GM12892 (cell line): ENCODE results near the gene PSMA8.
A peak's percentile ranks its signal among the peaks of the same experiment; 100 is the strongest.
"Not testable (repeated sequence)": the region's sequence is repeated elsewhere in the genome, so short reads cannot be mapped to it uniquely, and the experiment has no call there.

Experiments used
- DNase-seq: peaks from one replicate; pipeline ENCODE4 v3.0.0; 2011; ENCODE audit not compliant: insufficient read length
- FAIRE-seq: peaks from 2 replicates; lab custom pipeline; 2011; peaks lifted over from hg19 to GRCh38; lab: Jason Lieb, UNC
- POLR2A ChIP-seq: IDR thresholded peaks from 2 replicates; pipeline ENCODE4 v1.6.1; 2011; ENCODE audit warnings: low read depth, low read length, control low read depth
- POLR2AphosphoS5 ChIP-seq: IDR thresholded peaks from 2 replicates; pipeline ENCODE4 v1.6.1; 2011; ENCODE audit warnings: low read depth, low read length, control low read depth
- TAF1 ChIP-seq: IDR thresholded peaks from 2 replicates; pipeline ENCODE4 v1.6.1; 2011; ENCODE audit warnings: low read depth, mild to moderate bottlenecking, control low read depth, low read length, borderline replicate concordance

Gene PSMA8

DNA sequence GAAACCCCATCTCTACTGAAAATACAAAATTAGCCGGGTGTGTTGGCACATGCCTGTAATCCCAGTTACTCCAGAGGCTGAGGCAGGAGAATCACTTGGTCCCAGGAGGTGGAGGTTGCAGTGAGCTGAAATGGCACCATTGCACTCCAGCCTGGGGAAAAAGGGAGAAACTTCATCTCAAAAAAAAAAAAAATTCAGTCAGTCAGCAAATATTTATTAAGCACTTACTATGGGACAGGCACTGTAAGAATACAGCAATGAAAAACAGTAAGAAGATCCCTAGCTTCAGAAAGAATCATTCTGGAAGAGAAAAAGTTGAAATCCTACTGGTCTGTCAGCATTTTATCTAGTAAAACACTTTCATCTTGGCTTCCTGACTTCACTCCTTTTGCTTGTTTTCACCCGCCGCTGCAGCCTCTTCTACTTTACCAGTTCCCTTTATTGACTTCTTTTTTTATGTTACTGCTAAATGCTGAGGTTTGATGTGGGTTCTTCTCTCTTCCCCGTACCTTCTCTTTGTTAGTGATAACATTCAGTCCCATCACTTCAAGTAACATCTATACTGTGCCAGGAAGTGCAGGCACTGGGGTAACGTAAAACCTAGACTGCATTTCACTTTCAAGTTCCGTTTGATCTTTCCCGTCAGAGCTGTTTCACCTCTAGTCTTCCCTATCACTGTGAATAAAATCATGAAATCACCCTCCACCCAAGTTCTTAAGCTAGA is 81.7 kb downstream of the PSMA8 start:
- peak; percentile 21 for DNase-seq
- TF ChIP-seq TAF1 (no peak), POLR2AphosphoS5 (peak; percentile 41; the same call in 1 of the 2 replicates), POLR2A (peak; percentile 45)
- peak; percentile 96 for FAIRE-seq

DNA sequence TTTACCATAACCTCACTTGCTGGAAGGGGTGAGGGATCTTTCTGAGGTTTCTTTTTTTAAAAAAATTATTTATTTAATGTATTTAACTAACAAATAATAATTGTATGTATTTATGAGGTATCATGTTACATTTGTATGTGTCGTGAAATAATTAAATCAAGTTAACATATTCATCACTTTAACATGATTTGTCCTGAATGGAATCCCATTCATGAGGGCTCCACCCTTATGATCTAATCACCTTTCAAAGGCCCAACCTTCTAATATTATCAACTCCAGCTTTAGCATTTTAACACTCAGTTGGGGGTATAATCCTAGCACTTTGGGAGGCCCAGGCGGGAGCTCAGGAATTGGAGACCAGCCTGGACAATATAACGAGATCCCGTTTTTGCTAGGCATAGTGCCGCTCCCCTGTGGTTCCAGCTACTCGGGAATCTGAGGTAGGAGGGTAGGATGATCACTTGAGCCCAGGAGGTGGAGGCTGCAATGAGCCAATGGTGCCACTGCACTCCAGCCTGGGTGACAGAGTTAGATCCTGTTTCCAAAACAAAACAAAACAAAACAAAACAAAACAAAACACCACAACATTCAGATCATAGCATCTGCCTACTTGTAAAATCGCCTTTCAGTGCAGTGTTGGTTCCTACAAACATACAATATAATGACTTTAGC is 91.5 kb downstream of the PSMA8 start:
- TF ChIP-seq POLR2A (no peak), POLR2AphosphoS5 (no peak), TAF1 (no peak)
- peak; percentile 38 for FAIRE-seq
- no peak for DNase-seq

DNA sequence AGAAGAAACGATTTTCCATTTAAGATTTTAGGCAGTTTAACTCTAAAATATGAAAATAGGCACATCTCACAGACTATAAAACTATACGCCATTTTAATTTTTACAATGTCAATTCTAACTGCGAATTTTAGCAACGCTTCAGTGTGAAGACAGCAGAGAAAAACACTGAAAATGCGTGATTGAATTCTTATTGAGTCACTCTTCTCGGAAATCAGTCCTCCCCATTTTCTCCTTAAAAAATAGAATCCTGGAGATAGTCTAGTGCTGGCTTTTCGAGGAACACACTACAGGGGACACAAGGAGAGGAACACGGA is 92.2 kb downstream of the PSMA8 start:
- DNase-seq, result no peak
- TF ChIP-seq POLR2AphosphoS5 (no peak), POLR2A (no peak), TAF1 (no peak)
- FAIRE-seq, result no peak

DNA sequence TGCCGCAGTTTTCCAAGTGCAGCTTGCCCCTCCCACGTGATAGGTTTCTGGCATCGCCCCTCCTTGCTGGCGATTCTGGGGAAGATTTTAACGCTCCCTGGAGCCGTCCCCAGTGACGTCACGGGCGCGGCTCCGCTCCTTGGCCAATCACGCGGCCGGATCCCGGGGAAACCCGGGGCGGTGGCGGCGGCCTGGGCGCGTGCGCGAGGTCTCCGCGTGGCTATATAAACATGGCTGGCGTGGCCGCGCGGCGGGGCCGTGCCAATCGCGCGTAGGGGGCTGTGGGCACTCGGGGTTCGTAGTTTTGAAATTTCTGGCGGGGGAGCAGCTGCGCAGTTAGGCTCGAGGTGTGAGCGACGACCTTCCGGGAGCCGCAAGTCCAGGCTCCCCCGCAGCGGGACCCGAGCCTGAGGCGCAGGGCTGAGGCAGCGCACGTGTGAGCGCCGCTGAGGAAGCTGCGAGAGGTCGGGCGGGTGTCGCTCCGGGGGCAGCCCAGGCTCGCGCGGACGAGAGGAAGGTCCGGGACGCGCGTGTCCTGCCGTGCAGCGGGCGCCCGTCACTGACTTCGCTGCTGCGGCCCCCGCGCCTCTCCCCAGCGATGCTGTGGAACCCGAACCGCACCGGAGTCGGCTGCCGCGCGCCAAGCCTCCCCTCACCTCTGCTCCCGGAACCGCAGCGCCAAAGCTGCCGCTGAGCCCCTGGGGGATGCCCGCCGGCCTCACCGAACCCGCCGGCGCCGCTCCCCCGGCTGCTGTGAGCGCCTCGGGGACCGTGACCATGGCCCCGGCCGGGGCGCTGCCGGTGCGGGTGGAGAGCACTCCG is 92.8 kb downstream of the PSMA8 start, which contains the start of gene TAF4B:
TAF4B (plus strand) TSS at position 217 of the 822 bp plus-strand sequence; CDS start at position 706, 489 bp downstream.
- peak; percentile 88 for TF ChIP-seq POLR2A
- 0 out of 2 replicates have a peak, but pooled peaks have one; percentile 31 for TF ChIP-seq TAF1
- peak; percentile 67; the same call in 1 of the 2 replicates for TF ChIP-seq POLR2AphosphoS5
- FAIRE-seq, result peak; percentile 98
- peak; percentile 73 for DNase-seq

DNA sequence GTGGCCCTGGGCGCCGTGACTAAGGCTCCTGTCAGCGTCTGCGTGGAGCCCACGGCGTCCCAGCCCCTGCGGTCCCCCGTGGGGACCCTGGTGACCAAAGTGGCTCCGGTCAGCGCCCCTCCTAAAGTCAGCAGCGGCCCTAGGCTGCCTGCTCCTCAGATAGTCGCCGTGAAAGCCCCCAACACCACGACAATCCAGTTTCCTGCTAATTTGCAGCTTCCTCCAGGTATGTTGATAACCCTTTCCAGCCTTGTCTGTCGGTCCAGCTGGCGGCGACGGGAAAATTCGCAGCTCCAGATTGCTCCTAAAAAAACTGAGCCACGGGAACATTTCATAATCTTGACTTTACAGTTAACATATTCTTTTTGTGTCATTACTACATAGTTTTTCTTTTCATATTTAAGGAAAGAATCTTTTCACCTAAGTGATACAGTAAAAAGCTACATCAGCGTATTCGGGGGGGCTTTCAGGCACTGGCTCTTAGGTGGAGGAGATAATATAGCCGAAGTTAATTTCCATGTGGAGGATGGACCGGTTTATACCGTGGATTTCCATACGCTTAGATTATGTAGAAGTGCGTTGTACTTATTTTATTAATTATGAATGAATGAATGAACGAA is 93.5 kb downstream of the PSMA8 start:
- DNase-seq (no peak), FAIRE-seq (no peak)
- TF ChIP-seq POLR2AphosphoS5 (no peak), TAF1 (no peak), POLR2A (no peak)

- no peak for DNase-seq
- no peak for TF ChIP-seq TAF1
- TF ChIP-seq POLR2A, result no peak
- no peak for TF ChIP-seq POLR2AphosphoS5
- no peak for FAIRE-seq
These were observed 95.0 kb downstream of the PSMA8 start for GRCh38 chr18:26228562-26229260.

DNA sequence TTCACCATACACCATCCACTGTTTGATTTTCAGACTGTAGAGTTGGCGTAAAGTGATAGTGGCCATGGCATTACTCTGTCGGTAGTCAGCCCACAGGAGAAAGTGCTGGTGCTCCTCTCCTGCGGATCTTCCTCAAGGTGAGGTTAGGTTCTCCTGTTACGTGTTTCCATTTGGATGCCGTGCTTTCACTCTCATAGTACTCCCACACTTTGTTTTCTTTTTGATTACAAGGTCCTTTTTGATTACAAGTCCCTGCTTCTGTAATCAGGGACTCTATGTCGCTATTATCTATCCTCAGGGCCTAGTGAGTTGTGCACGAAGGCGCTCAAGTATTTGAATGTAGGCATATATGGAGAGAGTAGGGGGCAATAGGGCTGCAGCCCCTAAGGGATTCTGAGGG is 96.8 kb downstream of the PSMA8 start:
- DNase-seq (no peak), FAIRE-seq (no peak)
- TF ChIP-seq POLR2AphosphoS5 (no peak), TAF1 (no peak), POLR2A (no peak)

GRCh38 chr18:26233208-26233607 is 99.5 kb downstream of the PSMA8 start:
- DNase-seq (no peak), FAIRE-seq (no peak)
- TF ChIP-seq TAF1 (no peak), POLR2A (no peak), POLR2AphosphoS5 (no peak)

- not testable (repeated sequence) for DNase-seq, FAIRE-seq
These were observed 103.7 kb downstream of the PSMA8 start for GRCh38 chr18:26237363-26237762.

GRCh38 chr18:26238718-26239117 is 105.0 kb downstream of the PSMA8 start:
- not testable (repeated sequence) for FAIRE-seq, DNase-seq

GRCh38 chr18:26242392-26242791 is 108.7 kb downstream of the PSMA8 start:
- FAIRE-seq, DNase-seq: not testable (repeated sequence)
